IPS-15b (cell line): ENCODE data around the gene KDM5A.
"Not testable (repeated sequence)": the region's sequence is repeated elsewhere in the genome, so short reads cannot be mapped to it uniquely, and the experiment has no call there.

ENCODE experiments used
- H3K27me3 ChIP-seq: one replicate; pipeline ENCODE4 v1.6.1; 2013; ENCODE audit warnings: low read length; ENCODE audit not compliant: control insufficient read depth, insufficient read depth
- H3K36me3 ChIP-seq: one replicate; pipeline ENCODE4 v1.6.1; 2013; ENCODE audit warnings: low read length; ENCODE audit not compliant: control insufficient read depth, insufficient read depth
- H3K4me1 ChIP-seq: one replicate; pipeline ENCODE4 v1.6.1; 2013; ENCODE audit warnings: mild to moderate bottlenecking, low read length; ENCODE audit not compliant: control insufficient read depth, insufficient read depth
- H3K4me3 ChIP-seq: one replicate; pipeline ENCODE4 v1.5.1; 2013; ENCODE audit warnings: low read depth, low read length
- H3K9ac ChIP-seq: one replicate; pipeline ENCODE4 v1.6.1; 2013; ENCODE audit warnings: low read depth, mild to moderate bottlenecking, low read length
- H3K9me3 ChIP-seq: one replicate; pipeline ENCODE4 v1.6.1; 2013; ENCODE audit warnings: mild to moderate bottlenecking, low read length; ENCODE audit not compliant: control insufficient read depth, insufficient read depth

KDM5A gene

GRCh38 chr12:370739-371485 lies 18.2 kb downstream of the KDM5A start:
- not testable (repeated sequence) for H3K27me3 ChIP-seq, H3K9ac ChIP-seq, H3K36me3 ChIP-seq, H3K4me1 ChIP-seq, H3K4me3 ChIP-seq, H3K9me3 ChIP-seq

- no peak overlapping the region for H3K9ac ChIP-seq
- H3K4me3 ChIP-seq = no peak overlapping the region
- no peaks in the 10 kb centered on the region for H3K4me1 ChIP-seq
- H3K9me3 ChIP-seq = no peaks in the 10 kb centered on the region
- H3K36me3 ChIP-seq = peaks cover 8% of the 10 kb centered on the region
- H3K27me3 ChIP-seq = no peaks in the 10 kb centered on the region
Observed at GRCh38 chr12:367972-368371, 21.1 kb downstream of the KDM5A start.

- Histone ChIP-seq H3K36me3 (peaks cover 10% of the 10 kb centered on the region), H3K27me3 (no peaks in the 10 kb centered on the region), H3K4me1 (no peaks in the 10 kb centered on the region), H3K9ac (no peak overlapping the region), H3K4me3 (no peak overlapping the region), H3K9me3 (no peaks in the 10 kb centered on the region)
Observed at GRCh38 chr12:366820-367219, 22.3 kb downstream of the KDM5A start.

GRCh38 chr12:359091-359490 lies 30.0 kb downstream of the KDM5A start:
- no peak overlapping the region for H3K4me3 ChIP-seq
- no peaks in the 10 kb centered on the region for H3K9me3 ChIP-seq
- peaks cover 4% of the 10 kb centered on the region for H3K36me3 ChIP-seq
- H3K9ac ChIP-seq = no peak overlapping the region
- no peaks in the 10 kb centered on the region for H3K27me3 ChIP-seq
- no peaks in the 10 kb centered on the region for H3K4me1 ChIP-seq

GRCh38 chr12:356276-356988 lies 32.7 kb downstream of the KDM5A start:
- no peaks in the 10 kb centered on the region for H3K4me1 ChIP-seq
- no peaks in the 10 kb centered on the region for H3K36me3 ChIP-seq
- no peak overlapping the region for H3K9ac ChIP-seq
- no peak overlapping the region for H3K4me3 ChIP-seq
- H3K9me3 ChIP-seq = no peaks in the 10 kb centered on the region
- H3K27me3 ChIP-seq = no peaks in the 10 kb centered on the region

GRCh38 chr12:351197-351596 lies 37.9 kb downstream of the KDM5A start:
- not testable (repeated sequence) for H3K9ac ChIP-seq, H3K4me1 ChIP-seq, H3K9me3 ChIP-seq, H3K4me3 ChIP-seq, H3K27me3 ChIP-seq, H3K36me3 ChIP-seq

GRCh38 chr12:349625-350024 lies 39.5 kb downstream of the KDM5A start:
- not testable (repeated sequence) for H3K9ac ChIP-seq, H3K4me1 ChIP-seq, H3K36me3 ChIP-seq, H3K27me3 ChIP-seq, H3K9me3 ChIP-seq, H3K4me3 ChIP-seq

GRCh38 chr12:343036-343435 lies 46.1 kb downstream of the KDM5A start:
- not testable (repeated sequence) for H3K4me3 ChIP-seq, H3K36me3 ChIP-seq, H3K4me1 ChIP-seq, H3K27me3 ChIP-seq, H3K9ac ChIP-seq, H3K9me3 ChIP-seq

GRCh38 chr12:337039-337438 lies 52.1 kb downstream of the KDM5A start:
- Histone ChIP-seq H3K4me3 (no peak overlapping the region), H3K4me1 (no peaks in the 10 kb centered on the region), H3K36me3 (no peaks in the 10 kb centered on the region), H3K9me3 (no peaks in the 10 kb centered on the region), H3K9ac (no peak overlapping the region), H3K27me3 (no peaks in the 10 kb centered on the region)

GRCh38 chr12:334125-334524 lies 55.0 kb downstream of the KDM5A start:
- Histone ChIP-seq H3K9ac (no peak overlapping the region), H3K4me1 (no peaks in the 10 kb centered on the region), H3K4me3 (no peak overlapping the region), H3K36me3 (no peaks in the 10 kb centered on the region), H3K27me3 (no peaks in the 10 kb centered on the region), H3K9me3 (no peaks in the 10 kb centered on the region)

GRCh38 chr12:332581-333205 lies 56.4 kb downstream of the KDM5A start:
- no peak overlapping the region for H3K9ac ChIP-seq
- H3K36me3 ChIP-seq = no peaks in the 10 kb centered on the region
- H3K4me3 ChIP-seq = no peak overlapping the region
- H3K27me3 ChIP-seq = no peaks in the 10 kb centered on the region
- no peaks in the 10 kb centered on the region for H3K9me3 ChIP-seq
- no peaks in the 10 kb centered on the region for H3K4me1 ChIP-seq

GRCh38 chr12:331287-331686 lies 57.8 kb downstream of the KDM5A start:
- Histone ChIP-seq H3K27me3 (no peaks in the 10 kb centered on the region), H3K36me3 (no peaks in the 10 kb centered on the region), H3K4me3 (no peak overlapping the region), H3K4me1 (no peaks in the 10 kb centered on the region), H3K9ac (no peak overlapping the region), H3K9me3 (no peaks in the 10 kb centered on the region)
